NB4 (cell line): Measurements from ENCODE around the gene TERF2IP.

Experiments
- CTCF ChIP-seq: IDR thresholded peaks from one replicate; pipeline ENCODE4 v1.5.1; 2012; ENCODE audit warnings: low read depth, low read length
- MYC ChIP-seq: IDR thresholded peaks from 2 replicates; pipeline ENCODE4 v1.6.1; 2011; ENCODE audit warnings: low read depth, low read length
- POLR2A ChIP-seq: IDR thresholded peaks from 2 replicates; pipeline ENCODE4 v1.6.1; 2011; ENCODE audit warnings: mild to moderate bottlenecking; ENCODE audit not compliant: insufficient read length; ENCODE audit errors: extremely low read depth

GRCh38 chr16:75614066-75614897, 33.3 kb upstream of the TERF2IP start:
- TF ChIP-seq CTCF (no peak), MYC (no peak), POLR2A (no peak)
